Calu3 (cell line): Measurements from ENCODE around the gene CDH13. TPM values are rescaled to one million over a fixed set of nuclear protein-coding genes. Genes with fewer than 3 reads are reported as not detected.

Source experiments
- BruUV-seq: library from RNA; stranded (reverse); fragments of 400-500 nt; replicated peaks from 2 replicates; lab custom pipeline; 2021; lab: Mats Ljungman, UMichigan
- CTCF ChIA-PET: fragments of 300-600 bp; sonication (Branson Sonifier 250); formaldehyde crosslinking; loops from one replicate; lab custom pipeline; 2022; ENCODE audit warnings: antibody characterized with exemption; lab: Charles Lee
- DNase-seq: peaks from one replicate; pipeline ENCODE4 v3.0.0; 2022
- H3K27ac Mint-ChIP-seq: one replicate; pipeline ENCODE4 v1.8.0; 2022; ENCODE audit warnings: mixed read lengths; ENCODE audit not compliant: unreplicated experiment
- H3K27me3 Mint-ChIP-seq: one replicate; pipeline ENCODE4 v1.8.0; 2022; ENCODE audit warnings: mixed read lengths; ENCODE audit not compliant: unreplicated experiment
- H3K36me3 Mint-ChIP-seq: one replicate; pipeline ENCODE4 v1.8.0; 2022; ENCODE audit warnings: mild to moderate bottlenecking, moderate library complexity, mixed read lengths; ENCODE audit not compliant: insufficient read depth, unreplicated experiment
- H3K4me1 Mint-ChIP-seq: one replicate; pipeline ENCODE4 v1.8.0; 2022; ENCODE audit warnings: mild to moderate bottlenecking, low read depth, mixed read lengths; ENCODE audit not compliant: unreplicated experiment
- H3K4me3 Mint-ChIP-seq: one replicate; pipeline ENCODE4 v1.8.0; 2022; ENCODE audit warnings: mild to moderate bottlenecking, low read depth, moderate library complexity, mixed read lengths; ENCODE audit not compliant: unreplicated experiment
- H3K9me3 Mint-ChIP-seq: one replicate; pipeline ENCODE4 v1.8.0; 2022; ENCODE audit warnings: low read depth, mixed read lengths; ENCODE audit not compliant: unreplicated experiment
- intact Hi-C: fragments of 100-400 bp; cut with micrococcal nuclease; formaldehyde crosslinking; loops from one replicate; pipeline ENCODE4 v1.10.0; 2022; ENCODE audit not compliant: unreplicated experiment
- total RNA-seq: library from RNA; stranded (reverse); gene quantifications from 2 replicates; pipeline ENCODE4 v1.2.3, GENCODE V29; 2022
- TF ChIP-seq, protein P1 (sequence below): fragments of 200-600 bp; IDR thresholded peaks from one replicate; pipeline ENCODE4 v1.8.0; 2022; ENCODE audit warnings: antibody characterized with exemption; ENCODE audit not compliant: unreplicated experiment

The CDH13 gene
- total RNA-seq, 1 experiment from 2014 or later = not detected

DNA sequence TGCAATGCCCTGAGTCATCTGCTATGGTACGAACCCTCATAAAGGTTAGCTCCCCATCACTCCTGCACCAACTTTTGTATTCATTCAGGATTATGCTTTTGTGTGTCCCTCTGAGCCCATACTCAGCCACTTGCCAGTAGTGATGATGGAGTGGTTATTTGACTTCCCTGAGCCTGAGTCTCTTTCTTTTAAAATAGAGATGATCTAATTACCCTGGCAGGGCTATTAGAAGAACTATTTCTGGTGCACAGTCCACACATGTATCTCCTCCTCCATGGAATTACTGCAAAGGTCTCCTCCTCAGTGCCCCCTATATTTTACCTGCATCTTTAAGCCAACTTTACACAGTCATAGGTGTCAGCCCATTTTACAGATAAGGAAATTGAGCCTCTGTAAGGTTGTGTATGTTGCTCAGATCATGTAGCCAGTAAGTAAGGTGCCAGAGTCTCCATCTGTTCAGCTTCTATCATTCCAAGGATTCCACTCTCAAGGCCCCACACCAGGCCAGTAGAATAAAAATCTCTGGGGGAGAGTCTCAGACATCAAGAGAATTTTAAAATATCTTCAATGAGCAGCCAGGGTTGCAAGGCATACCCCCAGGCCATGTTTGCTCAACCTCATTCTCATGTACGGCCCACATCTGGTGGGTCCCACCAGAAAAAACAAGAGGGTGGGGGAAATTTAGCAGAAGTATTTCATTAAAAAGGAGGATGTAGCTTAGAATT lies 847.3 kb downstream of the CDH13 start:
- BruUV-seq = no TSS peak
- Mint-ChIP-seq H3K4me1 (no peaks in the 10 kb centered on the region), H3K27me3 (peaks cover 8% of the 10 kb centered on the region), H3K4me3 (no peak overlapping the region), H3K9me3 (no peaks in the 10 kb centered on the region), H3K36me3 (no peaks in the 10 kb centered on the region), H3K27ac (no peak overlapping the region)
- intact Hi-C loops = no loop called here
- TF ChIP-seq, protein P1, sequence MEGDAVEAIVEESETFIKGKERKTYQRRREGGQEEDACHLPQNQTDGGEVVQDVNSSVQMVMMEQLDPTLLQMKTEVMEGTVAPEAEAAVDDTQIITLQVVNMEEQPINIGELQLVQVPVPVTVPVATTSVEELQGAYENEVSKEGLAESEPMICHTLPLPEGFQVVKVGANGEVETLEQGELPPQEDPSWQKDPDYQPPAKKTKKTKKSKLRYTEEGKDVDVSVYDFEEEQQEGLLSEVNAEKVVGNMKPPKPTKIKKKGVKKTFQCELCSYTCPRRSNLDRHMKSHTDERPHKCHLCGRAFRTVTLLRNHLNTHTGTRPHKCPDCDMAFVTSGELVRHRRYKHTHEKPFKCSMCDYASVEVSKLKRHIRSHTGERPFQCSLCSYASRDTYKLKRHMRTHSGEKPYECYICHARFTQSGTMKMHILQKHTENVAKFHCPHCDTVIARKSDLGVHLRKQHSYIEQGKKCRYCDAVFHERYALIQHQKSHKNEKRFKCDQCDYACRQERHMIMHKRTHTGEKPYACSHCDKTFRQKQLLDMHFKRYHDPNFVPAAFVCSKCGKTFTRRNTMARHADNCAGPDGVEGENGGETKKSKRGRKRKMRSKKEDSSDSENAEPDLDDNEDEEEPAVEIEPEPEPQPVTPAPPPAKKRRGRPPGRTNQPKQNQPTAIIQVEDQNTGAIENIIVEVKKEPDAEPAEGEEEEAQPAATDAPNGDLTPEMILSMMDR = no peak
- DNase-seq = no peak
- CTCF ChIA-PET = no interaction called here

GRCh38 chr16:83475108-83475507 lies 848.3 kb downstream of the CDH13 start:
- Mint-ChIP-seq H3K27me3 (peaks cover 6% of the 10 kb centered on the region), H3K4me1 (no peaks in the 10 kb centered on the region), H3K9me3 (no peaks in the 10 kb centered on the region), H3K36me3 (no peaks in the 10 kb centered on the region), H3K4me3 (no peak overlapping the region), H3K27ac (no peak overlapping the region)
- BruUV-seq = no TSS peak
- DNase-seq = no peak
- TF ChIP-seq, protein P1 = no peak
- CTCF ChIA-PET = no interaction called here
- intact Hi-C loops = no loop called here

DNA sequence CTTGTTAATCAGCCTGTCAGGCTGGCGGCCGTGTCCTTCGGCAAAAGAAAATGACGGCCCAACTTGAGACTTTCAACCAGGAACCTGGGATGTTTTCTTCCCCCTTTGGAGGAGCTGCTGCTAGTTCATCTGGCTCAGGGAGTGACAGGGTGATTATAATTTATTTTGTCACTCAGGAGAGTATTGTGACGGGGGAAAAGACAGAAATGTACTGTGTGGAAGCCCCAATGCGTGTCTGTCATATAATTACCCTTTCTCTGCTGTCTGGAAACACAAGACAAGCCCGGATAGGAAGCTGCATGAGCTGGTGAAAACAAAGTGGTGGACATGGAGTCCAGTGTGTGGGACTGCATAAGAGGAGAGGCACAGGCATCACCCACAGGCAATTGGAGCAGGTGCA lies 854.8 kb downstream of the CDH13 start:
- Mint-ChIP-seq H3K4me3 (no peak overlapping the region), H3K36me3 (no peaks in the 10 kb centered on the region), H3K4me1 (no peaks in the 10 kb centered on the region), H3K27me3 (no peaks in the 10 kb centered on the region), H3K9me3 (peaks cover 4% of the 10 kb centered on the region), H3K27ac (no peak overlapping the region)
- TF ChIP-seq, protein P1 = no peak
- DNase-seq = no peak
- CTCF ChIA-PET = no interaction called here
- no TSS peak for BruUV-seq
- intact Hi-C loops = no loop called here

GRCh38 chr16:83482545-83483162 lies 855.9 kb downstream of the CDH13 start:
- CTCF ChIA-PET = no interaction called here
- no TSS peak for BruUV-seq
- no peaks in the 10 kb centered on the region for H3K36me3 Mint-ChIP-seq

More at GRCh38 chr16:83482545-83483162, 855.9 kb downstream of the CDH13 start:
- Mint-ChIP-seq H3K4me1 (no peaks in the 10 kb centered on the region), H3K27ac (no peak overlapping the region), H3K9me3 (peaks cover 4% of the 10 kb centered on the region), H3K4me3 (no peak overlapping the region), H3K27me3 (no peaks in the 10 kb centered on the region)
- intact Hi-C loops = no loop called here
- DNase-seq = no peak
- TF ChIP-seq, protein P1 = no peak
